Activated CD8-positive, alpha-beta memory T cell treated with anti-CD3 and anti-CD28 coated beads, Interleukin-2, amount 50 U/mL, for 24 hours (primary cell): ENCODE results near the gene PDSS2.
"Not testable (repeated sequence)": the region's sequence is repeated elsewhere in the genome, so short reads cannot be mapped to it uniquely, and the experiment has no call there.

Experiments
- DNase-seq: peaks from one replicate; pipeline ENCODE4 v3.0.0-alpha.2; 2020; ENCODE audit errors: extremely low read depth

The PDSS2 gene

DNA sequence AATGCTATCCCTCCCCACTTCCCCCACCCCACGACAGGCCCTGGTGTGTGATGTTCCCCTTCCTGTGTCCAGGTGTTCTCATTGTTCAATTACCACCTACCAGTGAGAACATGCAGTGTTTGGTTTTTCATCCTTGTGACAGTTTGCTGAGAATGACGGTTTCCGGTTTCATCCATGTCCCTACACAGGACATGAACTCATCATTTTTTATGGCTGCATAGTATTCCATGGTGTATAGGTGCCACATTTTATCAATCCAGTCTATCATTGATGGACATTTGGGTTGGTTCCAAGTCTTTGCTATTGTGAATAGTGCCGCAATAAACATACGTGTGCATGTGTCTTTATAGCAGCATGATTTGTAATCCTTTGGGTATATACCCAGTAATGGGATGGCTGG lies 295.1 kb downstream of the PDSS2 start:
- not testable (repeated sequence) for DNase-seq

DNA sequence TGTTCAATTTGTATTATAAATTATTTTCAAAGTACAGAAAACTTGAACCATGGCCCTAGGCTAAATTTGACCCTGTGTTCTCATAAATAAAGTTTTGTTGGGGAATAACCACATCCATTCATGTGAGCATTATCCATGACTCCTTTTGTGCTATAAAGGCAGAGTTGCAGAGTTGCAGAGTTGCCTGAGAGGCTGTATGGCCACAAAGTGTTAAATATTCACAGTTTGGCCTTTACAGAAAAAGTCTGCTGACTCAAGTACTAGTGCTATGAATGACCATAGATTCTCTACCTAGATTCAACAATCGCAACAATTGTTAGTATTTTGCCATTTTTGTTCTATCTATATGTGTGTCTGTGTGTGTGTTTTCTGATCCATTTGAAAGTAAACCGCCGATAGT lies 297.8 kb downstream of the PDSS2 start:
- no peak for DNase-seq

DNA sequence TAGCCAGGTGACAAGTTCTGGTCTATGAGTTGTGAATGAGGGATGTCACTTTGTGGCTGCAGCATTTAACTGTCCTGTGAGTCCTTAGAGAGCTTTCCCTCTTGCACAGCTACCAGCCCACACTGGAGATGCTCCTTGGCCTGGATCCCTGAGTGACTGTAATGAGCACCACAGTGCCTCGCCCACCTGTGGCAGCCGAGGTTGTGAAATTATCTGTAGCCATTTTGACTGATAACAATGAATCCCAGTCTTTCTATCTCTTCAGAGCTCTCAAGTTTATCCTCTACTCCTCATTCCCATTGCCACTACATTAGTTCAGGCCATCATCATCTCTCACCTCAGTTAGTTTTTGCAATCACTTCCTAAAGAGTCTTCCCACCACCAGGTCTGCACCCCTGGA lies 302.7 kb downstream of the PDSS2 start:
- DNase-seq, result no peak

DNA sequence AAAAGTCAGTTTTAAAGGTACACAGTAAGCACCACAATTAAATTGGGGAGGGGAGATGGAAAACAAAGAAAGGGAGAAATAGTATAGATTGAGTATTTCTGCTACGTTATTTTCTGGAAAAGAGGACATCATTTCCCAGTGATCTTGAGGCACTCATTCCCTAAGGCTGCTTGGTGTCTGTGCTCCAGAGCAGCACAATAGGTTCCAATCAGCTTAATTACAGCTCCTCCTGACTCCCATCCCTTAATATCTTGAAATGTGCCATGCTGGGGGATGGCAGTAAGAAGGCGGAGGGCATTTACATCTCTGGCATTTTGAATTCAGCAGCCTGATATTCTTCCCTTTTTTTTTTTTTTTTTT lies 304.6 kb downstream of the PDSS2 start:
- DNase-seq, result no peak

DNA sequence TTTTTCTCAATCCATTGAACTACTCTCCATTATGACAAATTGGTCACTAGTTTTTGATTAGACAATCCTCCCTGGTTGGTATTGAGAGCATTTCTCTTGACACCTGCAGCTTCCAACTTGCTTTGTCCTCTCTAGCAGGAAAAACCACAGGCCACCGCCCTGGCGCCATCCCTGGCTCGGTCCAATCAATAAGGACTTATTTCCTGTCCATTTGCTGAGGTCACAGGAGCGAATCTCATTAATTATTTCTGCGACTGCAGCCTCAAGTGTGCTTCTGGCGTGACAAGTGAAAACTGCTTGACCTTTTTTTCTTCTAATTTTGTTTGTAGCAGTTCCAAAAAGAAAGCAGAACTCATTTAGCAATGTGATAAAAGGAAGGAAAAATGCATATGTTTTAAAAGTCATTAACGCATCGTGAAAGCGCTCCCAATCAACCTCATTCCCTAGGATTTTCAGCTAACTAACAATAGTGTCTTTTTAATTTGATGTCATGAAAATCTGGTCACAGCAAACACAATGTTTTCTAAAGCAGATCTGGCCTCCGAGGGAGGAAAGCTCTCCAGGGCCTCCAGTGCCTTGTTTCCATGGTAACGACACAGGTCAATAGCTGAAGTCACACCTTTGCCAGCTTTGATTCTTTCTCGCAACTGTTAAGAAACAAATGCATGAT lies 305.1 kb downstream of the PDSS2 start:
- no peak for DNase-seq

DNA sequence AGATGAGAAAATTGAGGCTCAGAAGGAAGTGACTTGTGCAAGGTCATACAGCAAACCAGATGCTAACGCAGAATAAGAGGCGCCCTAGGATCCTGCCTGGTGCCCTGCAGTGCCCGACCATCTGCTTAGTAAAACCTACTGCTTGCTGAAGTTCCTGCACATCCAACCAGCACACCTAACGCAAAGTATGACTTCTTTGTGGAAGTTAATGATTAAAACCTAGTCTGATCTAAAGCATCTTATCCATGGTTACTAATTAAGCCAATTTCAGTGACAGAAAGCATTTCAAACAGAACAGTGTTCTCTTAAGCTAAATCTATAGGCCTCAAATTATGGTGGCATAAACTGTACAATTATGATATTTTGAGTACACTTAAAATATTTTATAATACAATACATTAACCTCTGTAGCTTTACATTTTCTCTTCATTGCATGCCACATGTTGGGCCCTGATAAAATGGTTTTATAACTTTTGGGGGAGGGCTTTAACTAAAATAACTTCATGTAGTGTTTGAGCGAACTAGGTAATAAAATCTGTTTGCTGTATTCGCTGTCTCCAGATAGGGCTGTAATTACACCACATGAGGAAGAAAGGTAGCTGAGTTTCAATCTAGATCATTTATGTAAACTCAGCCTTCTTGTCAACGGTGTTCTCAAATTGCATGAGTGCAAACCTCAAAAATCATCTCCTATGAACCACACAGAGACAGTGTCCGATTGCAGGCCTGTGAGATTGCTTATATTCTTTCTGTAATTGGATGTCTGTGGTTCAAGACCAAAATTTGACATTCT lies 306.5 kb downstream of the PDSS2 start:
- no peak for DNase-seq

DNA sequence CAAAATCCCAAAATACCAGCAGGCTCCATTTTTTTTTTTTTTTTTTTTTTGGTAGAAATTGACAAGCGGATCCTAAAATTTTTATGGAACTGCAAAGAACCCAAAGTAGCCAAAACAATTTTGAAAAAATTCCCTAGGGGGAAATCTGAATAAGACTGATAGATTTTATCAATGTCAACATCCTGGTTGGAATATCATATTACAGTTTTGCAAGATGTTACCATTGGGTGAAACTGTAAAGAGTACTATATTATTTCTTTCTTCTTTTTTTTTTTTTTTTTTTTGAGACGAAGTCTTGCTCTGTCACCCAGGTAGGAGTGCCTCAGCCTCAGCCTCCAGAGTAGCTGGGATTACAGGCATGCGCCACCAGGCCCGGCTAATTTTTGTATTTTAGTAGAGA lies 314.7 kb downstream of the PDSS2 start:
- DNase-seq, result no peak

DNA sequence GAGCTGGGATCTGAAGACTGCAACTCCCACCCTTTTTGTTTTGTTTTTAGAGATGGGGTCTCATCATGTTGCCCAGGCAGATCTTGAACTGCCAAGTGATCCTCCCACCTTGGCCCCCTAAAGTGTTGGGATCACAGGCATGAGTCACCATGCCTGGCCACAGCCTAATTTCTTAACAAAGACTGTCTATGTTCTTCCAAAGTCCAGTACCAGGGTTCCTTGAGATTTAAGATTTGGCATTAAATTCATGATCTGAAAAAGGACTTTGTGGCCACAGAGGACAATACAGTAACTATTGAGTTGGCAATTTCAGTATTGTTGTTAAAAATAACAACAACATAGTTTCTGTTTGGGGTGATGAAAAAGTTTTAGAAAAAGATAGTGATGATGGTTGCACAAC lies 315.4 kb downstream of the PDSS2 start:
- DNase-seq, result no peak

DNA sequence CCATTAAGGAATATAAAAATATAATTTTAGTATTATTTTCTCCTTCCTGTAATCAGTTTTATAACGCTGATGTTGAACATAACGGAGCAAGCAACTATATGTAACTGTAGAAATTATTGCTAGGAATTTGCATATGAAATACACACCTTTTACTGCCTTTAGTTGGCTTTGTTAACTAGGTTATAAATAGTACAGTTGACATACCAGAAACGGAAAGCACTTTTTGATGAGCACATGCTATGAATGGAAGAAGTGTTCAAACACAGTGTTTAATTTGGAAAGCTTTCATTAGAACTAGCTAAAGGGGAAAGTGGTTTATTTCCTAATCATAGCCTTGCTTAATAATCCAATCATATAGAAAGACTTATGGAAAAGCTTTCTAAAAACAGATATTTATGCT lies 318.8 kb downstream of the PDSS2 start:
- DNase-seq, result no peak

DNA sequence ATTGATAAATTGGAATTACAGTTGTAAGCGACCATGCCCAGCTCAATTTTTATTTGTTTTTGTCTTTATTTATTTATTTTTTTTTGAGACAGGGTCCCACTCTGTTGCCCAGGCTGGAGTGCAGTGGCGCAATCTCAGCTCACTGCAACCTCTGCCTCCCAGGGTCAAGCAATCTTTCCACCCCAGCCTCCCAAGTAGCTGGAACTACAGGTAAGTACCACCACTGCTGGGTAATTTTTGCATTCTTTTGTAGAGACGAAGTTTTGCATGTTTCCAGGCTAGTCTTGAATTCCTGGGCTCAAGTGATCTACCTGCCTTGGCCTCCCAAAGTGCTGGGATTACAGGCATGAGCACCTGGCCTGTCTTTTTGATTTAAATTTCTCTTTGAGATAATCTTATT lies 323.0 kb downstream of the PDSS2 start:
- not testable (repeated sequence) for DNase-seq

DNA sequence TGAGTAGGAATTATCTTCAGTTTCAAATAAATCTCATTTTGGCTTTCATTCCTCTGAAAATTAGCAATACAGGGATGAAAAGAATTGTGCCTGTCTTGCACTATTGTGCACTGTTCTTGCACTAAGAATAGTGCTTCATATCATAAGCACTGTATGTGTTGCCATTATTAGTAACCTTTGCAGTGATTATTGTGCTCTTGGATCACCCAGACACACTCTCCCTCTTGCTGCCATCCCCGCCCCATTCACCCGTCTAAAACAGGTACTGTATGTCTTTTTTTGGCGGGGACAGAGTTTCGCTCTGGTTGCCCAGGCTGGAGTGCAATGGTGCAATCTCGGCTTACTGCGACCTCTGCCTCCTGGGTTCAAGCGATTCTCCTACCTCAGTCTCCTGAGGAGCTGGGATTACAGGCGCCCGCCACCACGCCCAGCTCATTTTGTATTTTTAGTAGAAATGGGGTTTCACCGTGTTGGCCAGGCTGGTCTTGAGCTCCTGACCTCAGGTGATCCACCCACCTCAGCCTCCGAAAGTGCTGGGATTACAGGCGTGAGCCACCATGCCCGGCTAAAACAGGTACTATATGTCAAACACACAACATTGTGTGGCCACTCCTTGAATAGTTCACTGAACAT lies 324.2 kb downstream of the PDSS2 start:
- DNase-seq, result not testable (repeated sequence)

DNA sequence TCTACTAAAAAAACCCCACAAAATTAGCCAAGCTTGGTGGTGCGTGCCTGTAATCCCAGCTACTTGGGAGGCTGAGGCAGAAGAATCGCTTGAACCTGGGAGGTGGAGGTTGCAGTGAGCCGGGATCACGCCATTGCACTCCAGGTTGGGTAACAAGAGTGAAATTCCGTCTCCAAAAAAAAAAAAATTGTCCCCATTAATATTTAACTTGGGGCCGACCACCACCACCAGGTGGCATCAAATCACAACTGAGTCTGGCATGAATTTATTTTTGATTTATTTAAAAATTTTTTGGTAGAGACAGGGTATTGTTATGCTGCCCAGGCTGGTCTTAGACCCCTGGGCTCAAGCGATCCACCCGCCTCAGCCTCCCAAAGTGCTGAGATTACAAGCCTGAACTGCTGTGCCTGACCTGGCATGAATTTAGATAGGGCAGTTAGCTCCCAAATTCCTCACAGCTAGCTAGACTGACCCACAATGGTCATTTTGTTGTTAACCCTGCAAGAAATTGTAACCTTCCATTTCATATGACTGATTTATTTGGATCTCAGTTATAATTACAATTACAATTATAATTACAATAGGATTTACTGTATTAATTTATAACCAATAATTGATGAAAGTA lies 326.9 kb downstream of the PDSS2 start:
- no peak for DNase-seq

DNA sequence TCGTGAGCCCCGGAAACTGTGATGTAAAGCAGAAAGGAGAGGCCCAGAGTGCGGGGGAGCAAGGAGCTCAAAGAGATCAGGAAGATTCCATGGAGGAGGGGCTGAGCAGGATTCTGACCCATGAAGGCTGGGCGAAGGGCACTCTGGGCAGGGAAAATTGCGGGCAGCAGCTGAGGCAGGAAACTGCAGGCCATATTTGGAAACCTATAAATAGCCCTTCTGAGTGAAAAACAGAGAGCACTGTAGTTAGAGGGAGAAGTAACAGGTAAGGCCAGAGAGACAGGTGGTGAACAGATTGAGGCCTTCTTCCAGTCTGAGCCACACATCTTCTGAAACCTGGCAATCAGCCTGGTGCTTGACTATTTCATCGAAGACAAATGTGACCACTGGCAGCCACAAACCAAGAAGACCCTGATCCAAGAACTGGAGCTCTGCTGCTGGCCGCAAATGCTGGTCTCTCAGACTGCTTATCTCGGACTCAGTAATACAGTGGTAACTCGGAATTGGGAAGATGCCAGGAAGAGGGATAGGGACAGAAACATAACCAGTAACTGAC lies 329.9 kb downstream of the PDSS2 start:
- DNase-seq, result no peak

DNA sequence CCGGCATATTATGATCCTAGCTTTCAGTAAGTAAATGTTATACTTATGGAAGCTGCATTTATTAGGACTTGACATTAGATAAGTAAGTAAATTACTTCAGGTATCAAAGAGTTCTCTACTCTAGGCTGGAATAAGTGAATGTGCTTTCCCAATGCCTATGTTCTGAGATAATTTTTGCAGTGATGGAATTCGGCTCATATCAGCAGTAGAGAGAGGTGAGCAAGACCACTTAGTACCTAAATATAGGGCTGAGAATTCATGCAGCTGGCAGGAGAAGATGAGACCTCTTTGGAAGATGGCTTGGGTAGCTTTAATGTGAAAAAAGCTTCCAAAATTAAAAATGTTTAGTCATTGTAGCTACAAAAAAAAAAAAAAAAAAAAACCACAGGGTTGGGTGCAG lies 330.8 kb downstream of the PDSS2 start:
- DNase-seq, result no peak

DNA sequence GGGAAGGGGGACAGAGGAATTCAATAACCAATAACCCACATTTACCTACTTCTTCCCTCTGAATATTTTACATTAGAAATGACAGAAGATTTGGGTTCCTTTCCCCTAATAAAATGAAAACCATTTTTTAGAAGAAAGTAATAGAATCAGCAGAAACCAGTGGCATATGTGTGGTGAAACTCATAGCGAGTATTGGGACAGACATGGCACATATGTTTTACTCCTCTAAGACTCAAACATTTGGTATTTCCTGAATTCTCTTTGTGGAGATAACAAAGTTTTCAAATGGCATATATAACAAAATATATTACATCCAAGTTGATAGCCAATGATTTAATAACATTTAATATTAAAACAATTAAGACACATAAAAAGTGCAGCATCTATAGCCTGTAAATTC lies 331.2 kb downstream of the PDSS2 start:
- DNase-seq, result no peak

DNA sequence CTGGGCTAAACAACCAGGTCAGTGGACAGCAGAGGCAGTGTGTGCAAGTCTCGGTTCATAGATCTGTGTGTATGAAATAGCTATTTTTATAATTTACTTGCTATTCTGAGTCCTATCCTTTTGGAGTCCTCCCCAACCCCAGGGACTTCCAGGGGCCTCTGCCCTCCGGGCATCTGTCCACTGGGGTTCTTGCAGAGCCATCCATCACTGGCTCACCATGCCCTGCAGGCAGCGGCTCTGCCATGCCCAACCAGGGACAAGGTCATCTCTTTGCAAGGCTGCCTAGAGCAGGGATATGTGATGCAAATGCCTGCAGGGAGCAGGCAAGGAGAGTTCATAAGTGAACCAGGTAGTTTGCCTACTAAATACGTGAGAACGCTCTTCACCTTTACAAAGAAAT lies 333.6 kb downstream of the PDSS2 start:
- no peak for DNase-seq

DNA sequence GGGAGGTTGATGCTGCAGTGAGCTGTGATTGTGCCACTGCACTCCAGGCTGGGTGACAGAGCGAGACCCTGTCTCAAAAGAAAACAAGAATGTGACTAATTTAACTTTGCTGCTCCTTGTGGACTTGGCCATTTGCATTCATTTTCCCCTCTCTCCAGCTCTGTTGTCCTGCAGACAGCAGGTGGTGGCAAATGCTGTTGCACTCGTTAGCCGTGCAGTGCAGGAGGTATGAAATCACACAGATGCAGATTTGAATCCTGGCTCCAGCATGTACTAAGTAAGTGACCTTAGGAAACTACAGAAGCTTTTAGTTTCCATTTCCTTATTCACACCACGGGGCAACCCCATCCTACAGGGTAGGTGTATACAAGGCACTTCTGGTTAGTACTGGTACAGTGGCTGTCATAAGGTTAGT lies 334.4 kb downstream of the PDSS2 start:
- DNase-seq, result no peak

DNA sequence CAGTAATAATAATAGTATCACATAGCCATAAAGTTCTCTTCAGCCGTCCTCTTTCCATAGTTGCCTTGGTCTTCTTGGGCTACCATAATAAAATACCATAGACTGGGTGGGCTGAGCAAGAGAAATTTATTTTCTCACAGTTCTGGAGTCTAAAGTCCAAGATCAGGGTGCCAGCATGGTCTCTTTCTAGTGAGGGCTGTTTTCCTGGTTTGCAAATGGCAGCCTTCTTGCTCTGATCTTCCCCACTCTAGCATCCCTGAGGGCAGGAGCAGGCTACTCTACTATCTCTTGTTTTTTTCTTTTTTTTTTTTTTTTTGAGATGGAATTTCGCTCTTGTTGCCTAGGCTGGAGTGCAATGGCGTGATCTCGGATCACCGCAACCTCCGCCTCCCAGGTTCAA lies 335.9 kb downstream of the PDSS2 start:
- DNase-seq, result no peak

DNA sequence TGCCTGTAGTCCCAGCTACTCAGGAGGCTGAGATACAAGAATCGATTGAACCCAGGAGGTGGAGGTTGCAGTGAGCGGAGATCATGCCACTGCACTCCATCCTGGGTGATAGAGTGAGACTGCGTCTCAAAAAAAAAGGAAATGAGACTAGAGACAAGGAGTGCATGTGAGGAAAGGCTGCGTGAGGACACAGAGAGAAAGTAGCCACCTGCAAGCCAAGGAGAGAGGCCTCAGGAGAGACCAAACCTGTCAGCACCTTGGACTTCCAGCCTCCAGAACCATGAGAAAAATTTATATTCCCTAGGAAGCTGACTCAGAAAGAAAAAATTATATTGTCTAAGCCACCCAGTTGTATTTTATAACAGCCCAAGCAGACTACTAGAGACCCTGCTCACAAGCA lies 336.6 kb downstream of the PDSS2 start:
- DNase-seq, result no peak

DNA sequence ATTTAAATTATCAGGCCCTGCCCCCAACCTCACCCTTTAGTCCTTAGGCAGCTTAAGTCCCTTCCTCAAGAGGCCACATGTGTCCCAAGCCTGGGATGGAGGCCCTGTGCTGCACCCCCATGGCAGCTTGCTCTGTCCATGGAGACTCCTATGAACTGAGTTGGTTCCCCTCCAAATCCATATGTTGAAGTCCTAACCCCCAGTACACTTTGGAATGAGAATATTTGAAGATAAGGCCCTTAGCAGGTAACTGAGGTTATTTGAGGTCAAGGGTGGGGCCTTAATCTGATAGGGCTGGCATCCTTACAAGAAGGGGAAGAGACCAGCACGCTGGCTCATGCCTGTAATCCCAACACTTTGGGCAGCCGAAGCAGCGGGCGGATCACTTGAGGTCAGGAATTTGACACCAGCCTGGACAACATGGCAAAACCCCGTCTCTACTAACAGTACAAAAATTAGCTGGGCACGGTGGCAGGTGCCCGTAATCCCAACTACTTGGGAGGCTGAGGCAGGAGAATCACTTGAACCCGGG lies 337.3 kb downstream of the PDSS2 start:
- no peak for DNase-seq

DNA sequence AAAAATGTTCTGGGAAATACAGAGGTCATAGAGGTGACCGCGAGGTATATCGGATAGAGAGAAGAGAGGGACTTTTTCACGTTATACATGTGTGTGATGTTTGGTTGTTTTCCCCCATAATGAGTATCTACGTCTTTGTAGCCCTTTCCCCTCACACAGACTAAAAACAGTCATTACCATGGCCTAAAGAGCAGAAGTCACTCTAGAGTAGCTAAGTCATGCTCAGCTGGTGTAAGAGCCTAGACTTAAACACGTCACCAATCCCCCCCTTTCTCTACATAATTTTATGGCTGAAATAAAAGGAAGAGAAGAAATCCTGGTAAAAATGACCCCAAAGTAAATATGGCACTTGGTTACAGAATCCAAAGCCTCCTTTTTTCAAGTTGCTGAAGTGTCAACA lies 338.1 kb downstream of the PDSS2 start:
- DNase-seq, result no peak

DNA sequence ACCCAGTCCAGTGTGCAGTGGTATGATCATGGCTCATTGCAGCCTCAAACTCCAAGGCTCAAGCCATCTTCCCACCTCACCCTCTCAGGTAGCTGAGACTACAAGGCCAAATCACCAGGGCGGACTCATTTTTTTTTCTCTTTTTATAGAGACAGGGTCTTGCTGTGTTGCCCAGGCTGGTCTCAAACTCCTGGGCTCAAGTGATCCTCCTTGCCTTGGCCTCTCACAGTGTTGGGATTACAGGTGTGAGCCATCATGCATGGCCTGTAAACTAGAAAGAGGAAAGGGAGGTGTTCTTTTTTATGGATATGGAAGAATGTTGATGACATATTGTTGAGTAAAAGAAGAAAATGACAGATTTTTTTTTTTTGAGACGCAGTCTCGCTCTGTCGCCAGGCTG lies 339.0 kb downstream of the PDSS2 start:
- no peak for DNase-seq
